Activated CD4-positive, alpha-beta T cell treated with anti-CD3 and anti-CD28 coated beads, Interleukin-2, amount 50 U/mL, for 1 hour (primary cell): ENCODE measurements around the gene PGC.

Source experiments
- DNase-seq: peaks from one replicate; pipeline ENCODE4 v3.0.0-alpha.2; 2020

Gene PGC

GRCh38 chr6:41711323-41712038, 35.7 kb downstream of the PGC start:
- no peak for DNase-seq

- DNase-seq, result no peak
Observed at GRCh38 chr6:41709375-41709774, 37.8 kb downstream of the PGC start.

GRCh38 chr6:41708856-41709255, 38.3 kb downstream of the PGC start:
- no peak for DNase-seq

- peak; percentile 19 for DNase-seq
Observed at GRCh38 chr6:41707565-41708200, 39.5 kb downstream of the PGC start.

- no peak for DNase-seq
Observed at GRCh38 chr6:41706876-41707564, 40.2 kb downstream of the PGC start.

GRCh38 chr6:41705996-41706835, 41.0 kb downstream of the PGC start:
- peak; percentile 36 for DNase-seq

GRCh38 chr6:41705311-41705995, 41.7 kb downstream of the PGC start:
- no peak for DNase-seq

GRCh38 chr6:41704656-41705310, 42.4 kb downstream of the PGC start:
- no peak for DNase-seq

GRCh38 chr6:41704028-41704427, 43.2 kb downstream of the PGC start:
- DNase-seq, result no peak

GRCh38 chr6:41702771-41703494, 44.3 kb downstream of the PGC start:
- no peak for DNase-seq

- DNase-seq, result no peak
Observed at GRCh38 chr6:41702089-41702745, 45.0 kb downstream of the PGC start.

- no peak for DNase-seq
Observed at GRCh38 chr6:41700463-41701347, 46.5 kb downstream of the PGC start.

GRCh38 chr6:41699063-41699462, 48.1 kb downstream of the PGC start:
- no peak for DNase-seq

GRCh38 chr6:41697861-41698781, 49.1 kb downstream of the PGC start:
- DNase-seq, result no peak

GRCh38 chr6:41696788-41697187, 50.4 kb downstream of the PGC start:
- DNase-seq, result no peak

- DNase-seq, result no peak
Observed at GRCh38 chr6:41695825-41696224, 51.4 kb downstream of the PGC start.

GRCh38 chr6:41694815-41695526, 52.2 kb downstream of the PGC start:
- no peak for DNase-seq
